NCI-H446 (cell line): ENCODE measurements around the gene CCL21.

Experiments used
- DNase-seq, 2 experiments: peaks; one replicate each; lab custom pipeline; 2025; lab: John Stamatoyannopoulos, UW

The CCL21 gene

DNA sequence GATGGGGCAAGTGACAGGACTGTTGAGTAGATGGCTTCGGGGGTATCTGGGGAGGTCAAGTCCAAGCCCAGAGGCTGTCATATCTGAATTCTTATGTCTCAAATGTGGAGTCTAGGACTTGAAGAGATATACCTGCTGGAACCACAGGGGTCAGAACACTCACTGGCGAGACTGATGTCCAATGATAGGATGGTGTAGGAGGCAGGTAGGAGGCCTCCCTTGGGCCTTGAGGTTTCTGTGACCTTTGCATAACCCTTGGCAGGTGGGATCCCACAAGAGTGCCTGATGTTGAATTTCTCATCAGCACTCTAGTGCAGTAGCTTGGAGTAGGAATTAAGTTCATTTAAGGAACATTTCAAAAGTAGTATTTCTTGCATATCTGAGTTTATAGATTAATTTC, 2.8 kb downstream of the CCL21 start:
- DNase-seq: no peak

DNA sequence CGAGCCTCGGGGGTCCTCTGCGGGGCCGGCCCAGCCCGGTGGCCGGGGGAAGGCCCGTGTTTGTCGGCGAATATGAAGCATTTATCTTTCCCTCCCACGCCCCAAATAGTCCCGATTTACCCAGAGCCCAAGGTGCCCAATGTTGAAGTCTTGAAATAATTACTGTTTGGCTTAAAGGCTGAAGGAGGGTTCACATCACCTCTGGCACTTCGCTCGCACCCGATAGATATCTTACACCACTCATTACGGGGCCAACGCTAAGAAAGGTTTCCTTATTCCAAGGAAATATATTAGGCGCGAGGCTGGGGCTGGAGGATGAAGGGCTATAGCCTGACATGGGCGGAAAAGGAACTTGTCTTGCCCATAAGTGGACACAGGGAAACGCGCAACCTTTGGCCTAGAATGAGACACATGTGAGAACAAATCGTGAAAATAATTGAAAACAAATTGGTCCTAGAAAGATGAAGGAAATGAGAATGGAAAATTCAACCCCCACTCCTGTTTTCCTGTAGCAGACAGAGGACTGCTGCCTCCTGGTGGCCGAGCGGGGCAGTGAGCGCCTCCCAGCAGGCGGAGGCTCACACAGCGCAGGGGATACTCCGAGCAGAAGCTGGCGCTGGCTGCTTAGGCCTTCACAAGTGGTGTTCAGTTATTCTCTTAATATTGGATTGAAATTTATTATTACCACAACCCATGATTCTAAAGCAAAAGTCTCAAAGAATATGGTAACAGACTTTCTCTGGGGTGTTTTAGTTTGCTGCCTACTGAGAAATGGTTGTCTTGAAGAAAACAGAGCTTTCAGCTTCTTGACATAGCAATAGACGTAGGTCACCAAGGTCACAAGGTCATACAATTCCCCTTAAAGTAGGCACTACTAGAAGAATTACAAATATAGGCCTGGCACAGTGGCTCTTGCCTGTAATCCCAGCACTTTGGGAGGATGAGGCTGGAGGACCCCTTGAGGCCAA, 7.9 kb downstream of the CCL21 start:
- DNase-seq: peak; percentile 66 to 78

DNA sequence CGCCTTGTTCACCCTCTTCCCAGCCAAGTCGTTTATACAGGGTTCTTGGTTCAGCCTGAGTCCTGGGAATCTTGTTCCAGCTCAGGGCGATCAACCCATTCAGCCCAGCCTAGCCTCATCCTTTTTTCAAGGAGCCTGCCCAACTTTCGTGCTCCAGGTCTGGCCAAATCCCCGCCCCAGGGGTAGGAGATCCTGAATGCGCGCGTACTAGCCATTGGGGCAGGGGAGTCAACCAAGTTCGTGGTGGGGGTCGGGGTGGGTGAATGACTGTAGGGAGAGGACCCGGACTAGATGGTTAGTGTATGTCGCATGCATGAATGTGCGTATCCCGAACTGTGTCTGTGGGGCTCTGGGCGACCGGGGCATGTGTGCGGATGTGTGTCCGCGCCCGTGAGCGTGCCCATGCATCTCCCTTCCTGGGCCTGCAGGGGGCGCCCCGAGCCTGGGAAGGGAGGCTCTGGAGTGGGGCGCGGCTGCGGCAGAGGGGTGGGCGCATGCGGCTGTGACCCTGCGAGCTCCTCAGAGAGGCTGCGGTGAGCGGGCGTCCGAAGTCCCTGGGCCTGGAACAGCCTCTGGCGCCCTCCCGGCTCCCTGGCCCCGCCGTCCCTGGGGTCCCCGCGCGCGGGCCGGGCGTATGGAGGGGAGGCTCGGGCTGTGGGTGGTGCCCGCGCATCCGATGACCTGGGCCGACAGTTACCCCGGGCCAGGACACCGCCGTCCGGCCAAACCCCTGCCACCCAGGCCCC, 8.7 kb downstream of the CCL21 start:
- DNase-seq: peak; percentile 54 to 74

DNA sequence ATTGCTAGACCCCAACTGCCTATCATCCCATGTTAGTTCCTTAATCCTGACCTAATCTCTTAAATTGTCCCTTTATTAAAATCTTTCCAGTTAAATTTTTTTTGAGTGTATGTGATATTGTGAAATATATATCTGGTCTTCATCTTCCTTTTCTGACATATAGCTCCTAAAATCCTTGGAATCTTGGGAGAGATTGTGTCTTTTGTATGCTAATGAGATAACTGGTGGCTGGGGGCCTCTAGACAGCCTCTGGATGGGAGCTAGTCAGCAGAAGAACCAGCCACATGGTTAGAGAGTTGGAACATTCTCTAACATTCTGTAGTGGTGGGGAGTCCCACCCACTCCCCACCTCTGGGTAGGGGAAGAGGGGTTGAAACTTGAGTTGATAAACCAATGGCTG, 15.1 kb downstream of the CCL21 start:
- no peak for DNase-seq

DNA sequence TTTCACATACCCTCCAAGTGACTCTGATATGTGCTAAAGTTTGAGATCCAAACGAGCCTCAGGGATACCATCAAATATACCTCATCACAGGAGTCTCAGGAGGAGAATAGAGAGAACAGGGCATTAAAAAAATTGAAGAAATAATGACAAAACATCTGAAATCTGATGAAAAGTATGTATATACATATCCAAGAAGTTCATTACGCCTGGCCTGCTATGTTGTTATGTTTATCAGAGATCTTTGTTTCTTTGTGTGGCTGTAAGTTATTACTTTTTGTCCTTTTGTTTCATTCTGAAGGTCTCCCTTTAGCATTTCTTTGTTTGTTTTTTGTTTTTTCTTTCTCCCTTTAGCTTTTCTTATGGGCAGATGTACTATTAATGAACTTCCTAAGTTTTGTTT, 16.4 kb downstream of the CCL21 start:
- DNase-seq: no peak

DNA sequence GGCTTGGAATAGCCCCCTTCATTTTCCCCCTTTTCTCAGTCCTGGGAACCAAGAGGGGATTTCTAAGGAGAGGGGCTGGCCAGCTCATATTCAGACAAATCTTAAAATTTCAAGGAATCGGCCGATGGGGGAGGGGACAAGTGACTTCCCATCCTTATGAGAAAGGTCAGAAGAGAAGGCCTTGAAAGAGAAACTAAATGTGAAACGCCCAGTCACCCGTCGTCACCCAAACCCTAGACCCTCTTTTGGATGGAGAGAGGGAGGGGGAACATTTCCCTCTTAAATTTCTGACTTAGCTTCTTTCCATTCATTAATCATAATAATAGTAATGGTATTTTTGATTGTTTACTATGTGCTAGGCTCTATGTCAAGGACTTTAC, 18.0 kb downstream of the CCL21 start:
- DNase-seq: no peak

DNA sequence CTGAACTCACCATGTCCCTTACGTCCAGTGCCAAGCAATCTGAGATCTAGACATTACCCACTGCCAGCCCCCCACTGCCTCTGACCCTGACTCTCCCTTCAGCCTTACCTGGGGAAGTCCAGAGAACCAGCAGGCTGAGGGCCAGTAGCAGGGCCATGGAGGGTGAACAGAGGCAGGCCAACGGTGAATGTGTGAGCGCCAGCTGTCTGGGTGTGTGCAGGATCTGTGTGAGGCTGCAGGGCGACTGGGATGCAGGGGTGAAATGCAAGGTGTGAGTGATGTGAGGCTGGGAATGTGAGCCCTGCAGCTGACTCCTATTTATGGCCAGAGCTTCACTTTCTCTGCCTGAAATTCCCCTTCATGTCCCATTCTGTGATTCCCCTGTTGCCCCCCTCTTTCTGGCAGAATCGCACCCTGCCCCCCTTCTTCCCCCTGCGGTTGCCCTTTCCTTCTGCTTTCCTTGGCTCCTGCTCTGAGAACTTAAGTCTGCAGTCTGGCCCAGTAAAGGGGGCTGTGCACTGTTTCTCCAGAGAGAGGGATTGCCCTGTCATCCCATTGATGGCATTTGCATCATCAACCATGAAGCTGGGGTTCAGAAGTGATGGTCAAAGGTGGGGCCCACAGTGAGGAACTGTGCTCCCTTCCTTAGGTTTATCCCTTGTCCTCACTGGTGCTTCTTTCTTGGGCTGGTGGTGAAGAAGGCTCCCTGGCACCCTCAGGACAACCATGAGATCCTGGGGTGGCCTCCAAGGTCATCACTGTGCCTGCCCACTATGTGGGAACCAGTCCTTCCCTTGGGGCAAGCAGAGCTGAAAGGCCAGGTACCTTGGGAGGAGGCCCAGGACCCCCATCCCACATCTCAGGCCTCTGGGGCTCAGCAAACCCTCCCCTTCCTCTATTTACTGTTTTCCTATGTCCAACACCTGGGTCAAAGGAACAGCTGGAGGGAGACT, 18.7 kb downstream of the CCL21 start, which contains the start of gene CCL19:
Gene CCL19 (minus strand): TSS at position 294 of the 953 bp plus-strand sequence. CDS start 137 bp downstream, at position 157.
- DNase-seq: no peak

DNA sequence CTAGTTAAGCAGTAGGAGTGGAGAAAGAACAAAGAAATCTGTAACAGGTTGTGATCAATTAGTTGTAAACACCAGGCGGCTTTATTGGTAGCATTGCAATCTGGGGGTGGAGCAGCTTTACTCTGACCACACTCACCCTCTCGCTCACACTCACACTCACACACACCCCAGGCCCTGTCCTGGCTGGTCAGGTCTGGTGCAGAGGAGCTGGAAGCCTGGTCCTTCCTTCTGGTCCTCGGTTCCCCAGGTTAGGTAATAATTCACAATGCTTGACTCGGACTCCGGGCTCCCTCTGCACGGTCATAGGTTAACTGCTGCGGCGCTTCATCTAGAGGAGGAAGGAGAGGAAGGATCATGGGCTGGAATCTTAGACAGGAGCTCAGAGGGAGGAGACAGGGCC, 20.4 kb downstream of the CCL21 start:
- no peak for DNase-seq

DNA sequence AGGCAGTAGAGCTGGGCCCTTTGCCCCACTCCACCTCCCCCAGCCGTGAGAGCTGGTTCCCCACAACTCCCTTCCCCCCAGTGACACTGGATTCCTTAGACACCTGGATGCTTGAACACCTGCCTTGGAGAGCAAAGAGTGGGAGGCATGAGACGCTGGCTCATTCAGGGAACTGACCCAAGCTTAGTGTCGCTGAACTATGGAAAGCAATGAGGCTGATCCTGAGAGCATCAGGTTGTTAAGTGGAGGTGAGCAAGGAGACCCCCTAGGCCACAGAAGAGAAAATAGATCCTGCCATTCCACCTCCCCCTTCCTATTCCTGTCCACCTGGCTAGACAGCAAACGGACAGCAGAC, 20.8 kb downstream of the CCL21 start:
- no peak for DNase-seq

DNA sequence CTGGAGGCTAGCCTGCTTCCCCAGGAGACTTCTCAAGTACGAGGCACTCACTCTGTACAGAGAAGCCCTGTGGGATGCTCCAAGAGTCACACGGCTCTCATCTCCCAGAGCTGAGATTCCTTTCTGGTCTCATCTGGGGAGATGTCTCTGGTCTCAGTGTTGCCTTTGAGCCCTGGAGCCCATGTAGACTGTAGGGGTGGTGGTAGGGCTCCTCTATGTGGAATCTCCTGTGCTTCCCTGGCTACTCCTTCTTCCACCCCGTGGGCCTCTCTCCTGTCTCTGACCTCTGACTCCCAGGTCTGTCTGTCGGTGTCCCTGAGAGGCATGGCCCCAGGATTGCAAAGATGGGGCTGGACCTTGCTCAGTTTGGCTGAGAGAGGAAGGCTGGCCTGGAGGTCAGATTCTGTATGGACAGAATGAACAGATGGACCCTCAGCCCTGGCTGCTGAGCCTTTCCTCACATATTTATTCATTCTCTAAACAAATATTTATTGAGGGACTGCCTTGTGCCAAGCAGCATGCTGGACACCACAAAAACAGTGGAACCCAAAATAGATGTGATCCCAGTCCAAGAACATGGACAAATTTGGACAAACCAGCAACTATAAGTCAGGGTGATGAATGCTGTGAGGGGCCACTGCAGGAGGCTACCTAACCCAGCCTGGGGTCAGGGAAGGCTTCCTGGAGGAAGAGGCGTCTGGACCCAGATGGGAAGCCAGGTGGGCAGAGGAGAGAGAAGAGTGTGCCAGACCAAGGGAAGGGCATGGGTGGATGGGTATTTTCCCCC, 21.4 kb downstream of the CCL21 start:
- DNase-seq: no peak

DNA sequence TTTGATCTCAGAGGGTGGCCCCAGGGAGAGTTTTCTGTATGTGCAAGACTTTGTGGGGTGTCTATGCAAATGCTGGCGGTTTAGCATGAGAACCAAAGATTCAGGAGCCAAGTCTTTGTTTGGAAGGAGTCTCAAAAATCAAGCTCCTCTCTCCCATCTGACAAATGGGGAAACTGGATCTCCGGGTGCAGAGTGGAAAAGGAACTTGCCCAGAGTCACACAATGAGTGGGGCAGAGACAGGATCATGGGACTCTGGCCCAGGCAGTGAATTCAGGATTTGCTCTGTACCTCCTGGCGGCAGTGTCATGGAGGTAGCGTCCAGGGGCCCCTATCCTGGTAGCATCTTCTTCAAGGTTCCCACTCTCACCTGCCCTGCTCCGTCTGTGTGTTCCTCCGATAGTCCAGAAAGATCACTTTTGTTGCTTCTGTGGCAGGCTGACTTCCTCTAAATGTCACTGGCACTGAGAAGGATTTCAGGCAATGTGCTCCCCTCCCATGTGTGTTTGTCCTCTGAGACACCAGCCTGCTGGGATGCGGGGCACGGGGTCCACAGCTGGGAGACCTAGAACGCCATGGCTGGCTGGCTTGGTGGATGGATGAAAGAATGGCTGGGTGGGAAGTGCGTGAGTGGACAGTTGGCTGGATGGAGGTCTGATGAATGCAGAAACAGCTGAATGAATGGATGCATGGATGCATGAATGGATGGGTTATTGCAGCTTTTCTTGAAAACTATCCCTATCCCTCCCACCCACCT, 22.5 kb downstream of the CCL21 start:
- no peak for DNase-seq

DNA sequence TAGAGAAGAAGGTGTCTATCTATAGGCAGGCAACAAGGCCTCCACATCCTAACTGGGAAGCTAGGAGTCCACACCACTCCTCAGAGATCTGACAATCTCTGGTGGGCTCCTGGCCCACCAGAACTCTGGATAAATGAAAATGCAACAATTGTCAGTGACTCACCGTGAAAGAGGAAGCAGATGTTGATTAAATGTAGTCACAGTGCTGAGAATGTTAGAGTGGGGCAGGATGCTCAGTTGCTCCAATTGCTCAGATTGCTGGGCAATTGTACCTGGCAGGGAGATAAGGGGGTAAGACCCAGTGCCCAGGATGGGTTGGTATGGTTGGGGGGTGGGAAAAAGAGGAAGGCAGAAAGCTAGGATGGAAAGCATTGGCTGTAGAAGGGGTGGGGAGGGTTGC, 23.2 kb downstream of the CCL21 start:
- no peak for DNase-seq

DNA sequence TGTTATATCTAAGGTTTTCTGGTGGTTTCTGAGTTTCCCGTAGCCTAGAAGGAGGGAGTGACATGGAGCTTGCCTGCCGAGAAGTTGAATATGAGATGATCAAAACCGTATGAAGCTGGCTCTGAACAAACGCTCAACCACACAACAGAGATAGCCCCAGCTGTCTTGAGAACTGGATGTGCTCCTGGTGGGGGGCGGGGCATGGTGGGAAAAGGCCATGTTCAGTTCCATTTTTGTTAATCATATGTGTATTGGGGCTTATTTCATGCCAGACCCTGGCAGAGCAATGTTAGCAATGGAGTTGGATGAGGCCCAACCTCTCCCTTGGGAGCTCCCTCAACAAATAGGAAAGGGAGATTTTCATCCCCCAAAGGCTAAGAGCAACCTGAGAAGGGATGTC, 23.7 kb downstream of the CCL21 start:
- DNase-seq: peak in 1 of 2 experiments; percentile 18

DNA sequence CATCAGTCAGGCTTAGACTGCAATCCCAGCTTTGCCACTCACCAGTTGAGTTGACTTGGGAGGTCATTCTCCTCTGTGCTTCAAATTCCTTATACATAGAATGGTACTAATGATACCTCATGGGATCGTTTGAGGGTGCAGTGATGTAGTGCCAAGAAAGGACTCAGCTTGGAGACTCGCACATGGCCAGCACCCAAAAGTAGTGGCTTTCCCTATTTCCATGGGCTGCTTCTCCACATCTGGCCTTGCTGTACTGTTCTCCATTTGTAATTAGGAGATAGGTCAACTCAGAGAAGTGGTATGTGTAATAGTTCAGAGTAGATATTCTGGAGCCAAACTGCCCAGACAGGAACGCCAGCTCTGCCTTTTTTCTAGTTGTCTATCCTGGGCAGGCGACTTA, 24.3 kb downstream of the CCL21 start:
- no peak for DNase-seq

DNA sequence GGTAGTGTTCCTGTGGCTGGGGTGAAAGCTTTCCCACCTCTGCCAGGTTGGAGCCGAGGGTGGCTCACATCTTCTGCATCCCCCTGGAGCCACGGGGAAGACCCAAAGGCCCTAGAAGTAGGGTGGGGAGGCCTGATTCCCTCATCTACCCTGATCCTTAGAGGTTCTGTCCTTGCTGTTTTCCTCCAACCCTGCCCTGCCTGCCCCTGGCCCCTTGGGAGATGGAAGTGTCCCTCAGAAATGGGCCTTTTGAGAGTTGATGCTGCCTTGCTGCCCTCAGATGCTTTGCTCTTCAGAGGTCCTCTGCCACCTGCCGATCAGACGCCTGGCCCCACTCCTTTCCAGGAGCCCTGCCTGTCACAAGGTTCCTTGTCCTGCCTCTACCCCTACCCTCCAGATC, 25.1 kb downstream of the CCL21 start:
- DNase-seq: no peak

DNA sequence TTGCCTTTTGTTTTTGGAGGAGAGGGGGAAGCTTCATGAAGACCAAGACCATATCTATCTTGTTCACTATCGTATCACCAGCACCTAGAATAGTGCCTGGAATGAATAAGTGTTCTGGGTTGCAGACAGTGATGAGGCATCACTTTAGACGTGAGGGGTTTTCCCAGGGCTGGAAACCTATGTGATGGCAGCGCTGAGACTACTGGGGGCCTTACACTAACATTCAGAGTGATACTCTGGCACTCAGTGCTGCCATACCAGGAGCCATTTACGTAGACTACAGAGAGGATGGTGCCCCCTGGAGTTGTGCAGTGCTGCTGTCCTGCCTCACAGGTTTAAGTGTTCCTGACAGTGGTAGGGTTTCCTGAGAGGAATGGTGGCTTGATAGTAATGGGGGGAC, 25.8 kb downstream of the CCL21 start:
- no peak for DNase-seq

DNA sequence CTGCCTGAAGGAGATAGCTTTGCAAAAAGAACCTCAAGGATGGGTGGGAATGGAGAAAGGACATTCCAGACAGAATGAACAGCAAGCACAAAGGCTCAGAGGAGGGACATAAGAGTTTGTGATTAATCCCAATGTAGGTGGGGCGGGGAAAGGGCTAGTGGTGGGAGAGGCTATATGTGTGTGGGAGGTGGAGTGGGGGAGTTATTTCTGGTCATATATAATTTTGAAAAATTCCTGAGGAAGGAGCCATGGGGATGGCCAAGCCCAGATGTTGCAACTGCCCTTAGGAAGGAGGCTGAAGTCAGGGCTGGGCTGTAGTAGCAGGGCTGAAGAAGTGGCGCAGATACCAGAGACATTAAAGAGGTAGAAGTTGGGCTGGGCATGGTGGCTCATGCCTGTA, 34.1 kb downstream of the CCL21 start:
- no peak for DNase-seq

DNA sequence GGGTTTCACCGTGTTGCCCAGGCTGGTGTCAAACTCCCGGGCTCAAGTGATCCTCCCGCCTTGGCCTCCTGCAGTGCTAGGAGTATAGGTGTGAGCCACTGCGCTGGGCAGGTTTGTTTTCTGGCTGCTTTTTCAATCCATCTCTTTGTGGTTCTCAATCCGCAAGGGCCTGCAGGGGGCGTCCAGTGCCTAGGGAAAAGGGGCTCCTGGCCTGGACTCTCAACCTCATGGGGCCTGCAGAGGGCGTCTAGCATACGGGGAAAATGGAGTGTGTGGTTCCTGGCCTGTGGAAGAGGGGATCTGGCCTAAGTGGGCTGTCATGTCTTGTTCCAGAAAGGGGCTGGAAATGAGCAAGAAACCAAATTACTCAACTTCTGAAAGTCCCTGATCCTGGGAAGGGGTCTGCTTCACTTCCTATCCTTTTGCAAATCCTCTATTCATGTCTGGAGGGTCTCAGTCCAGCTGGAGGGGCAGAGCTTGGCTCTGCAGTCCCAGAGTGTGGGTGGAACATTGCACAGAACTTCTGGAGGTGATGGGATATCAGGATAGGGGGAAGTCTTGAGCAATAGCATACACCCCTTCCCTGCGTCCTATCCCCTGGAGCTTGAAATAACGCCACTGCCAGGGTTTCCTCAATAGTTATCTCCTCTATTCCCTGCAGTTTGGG, 34.8 kb downstream of the CCL21 start:
- peak; percentile 74 to 81 for DNase-seq

DNA sequence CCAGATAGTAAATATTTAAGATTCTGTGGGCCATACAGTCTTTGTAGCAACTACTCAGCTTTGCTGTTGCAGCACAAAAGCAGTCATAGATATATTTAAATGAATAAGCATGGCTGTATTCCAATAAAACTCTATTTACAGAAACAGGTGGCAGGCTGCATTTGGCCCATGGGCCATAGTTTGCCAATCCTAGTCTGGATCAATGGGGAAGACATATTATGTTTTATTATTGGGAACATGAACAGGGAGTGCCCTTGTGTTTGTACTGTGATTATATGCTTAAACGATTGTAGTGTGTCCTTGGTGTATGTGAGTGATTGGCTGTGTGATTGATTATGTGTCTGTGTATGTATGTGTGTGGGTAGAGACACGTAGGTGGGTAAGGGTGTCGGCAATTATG, 35.5 kb downstream of the CCL21 start:
- DNase-seq: no peak

DNA sequence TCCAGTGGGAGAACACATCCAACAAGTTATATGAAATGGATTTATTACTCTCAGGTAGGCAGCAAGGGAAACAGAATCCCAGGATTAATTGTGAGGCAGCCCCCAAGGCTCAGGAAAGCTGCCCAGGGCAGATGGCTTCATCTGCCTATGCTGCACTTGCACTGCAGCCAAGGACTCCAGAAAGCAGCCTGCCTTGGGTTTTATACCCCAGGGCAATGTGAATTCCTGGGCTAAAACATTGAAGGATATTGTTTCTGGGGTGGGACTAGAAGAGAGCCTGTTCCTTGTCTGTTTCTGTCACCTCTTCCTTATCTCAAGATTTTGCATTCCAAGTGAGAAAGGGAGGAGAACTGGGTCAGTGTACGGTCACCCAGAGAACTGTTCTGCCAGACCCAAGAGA, 38.6 kb downstream of the CCL21 start:
- no peak for DNase-seq
